ENCODE measurements around the gene GPR3. TPM values are rescaled to one million over a fixed set of nuclear protein-coding genes. Genes with fewer than 3 reads are reported as not detected.

The GPR3 gene
- total and polyA plus RNA-seq, 2 of the 13 experiments (the other 11 are each of a cell fraction or from before 2014, with no cell fraction given): 1.00 to 2.6 TPM

- TF ChIP-seq ZNF292 (CRISPR knock-in tag; IDR thresholded peaks at IDR 0.05; ENCODE audit: borderline replicate concordance, low read depth): peak; percentile 61
- TF ChIP-seq SOX13 (IDR thresholded peaks at IDR 0.05): no peak
- TF ChIP-seq SOX13 (CRISPR knock-in tag; conservative IDR thresholded peaks at IDR 0.05 in 1 of 2, IDR thresholded peaks at IDR 0.05 in 1 of 2): peak in 1 of 2 experiments; percentile 43; a peak in 2 of 4 replicates
- no peak; the same call in none of the 2 replicates for TF ChIP-seq ZNF777 (CRISPR knock-in tag; IDR thresholded peaks at IDR 0.05)
- TF ChIP-seq SALL2 (CRISPR knock-in tag; IDR thresholded peaks at IDR 0.05): no peak
- no peak for TF ChIP-seq ELF4 (CRISPR knock-in tag; IDR thresholded peaks at IDR 0.05; ENCODE audit: borderline replicate concordance)
- TF ChIP-seq GLMP (CRISPR knock-in tag; IDR thresholded peaks at IDR 0.05; ENCODE audit: borderline replicate concordance): no peak
- TF ChIP-seq, protein P1, sequence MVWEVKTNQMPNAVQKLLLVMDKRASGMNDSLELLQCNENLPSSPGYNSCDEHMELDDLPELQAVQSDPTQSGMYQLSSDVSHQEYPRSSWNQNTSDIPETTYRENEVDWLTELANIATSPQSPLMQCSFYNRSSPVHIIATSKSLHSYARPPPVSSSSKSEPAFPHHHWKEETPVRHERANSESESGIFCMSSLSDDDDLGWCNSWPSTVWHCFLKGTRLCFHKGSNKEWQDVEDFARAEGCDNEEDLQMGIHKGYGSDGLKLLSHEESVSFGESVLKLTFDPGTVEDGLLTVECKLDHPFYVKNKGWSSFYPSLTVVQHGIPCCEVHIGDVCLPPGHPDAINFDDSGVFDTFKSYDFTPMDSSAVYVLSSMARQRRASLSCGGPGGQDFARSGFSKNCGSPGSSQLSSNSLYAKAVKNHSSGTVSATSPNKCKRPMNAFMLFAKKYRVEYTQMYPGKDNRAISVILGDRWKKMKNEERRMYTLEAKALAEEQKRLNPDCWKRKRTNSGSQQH (CRISPR knock-in tag; IDR thresholded peaks at IDR 0.05; ENCODE audit: low read depth): no peak
- no peak for TF ChIP-seq ZNF720 (CRISPR knock-in tag; IDR thresholded peaks at IDR 0.05)
- no peak for TF ChIP-seq ZNF567 (CRISPR knock-in tag; IDR thresholded peaks at IDR 0.05; ENCODE audit: borderline replicate concordance)
- TF ChIP-seq ZNF660 (CRISPR knock-in tag; IDR thresholded peaks at IDR 0.05; ENCODE audit: borderline replicate concordance, low read depth): no peak
- TF ChIP-seq ZNF605 (CRISPR knock-in tag; IDR thresholded peaks at IDR 0.05): peak; percentile 49; the same call in 1 of the 2 replicates
- TF ChIP-seq TCF7L2 (IDR thresholded peaks at IDR 0.05; ENCODE audit: low read depth, low read length): no peak
- TF ChIP-seq ATM (IDR thresholded peaks at IDR 0.05; ENCODE audit: borderline replicate concordance): no peak
- no peak for TF ChIP-seq ZNF280B (CRISPR knock-in tag; IDR thresholded peaks at IDR 0.05; ENCODE audit: borderline replicate concordance)
- TF ChIP-seq TBL1XR1 (IDR thresholded peaks at IDR 0.05; ENCODE audit: borderline replicate concordance, low read length, partially characterized antibody): no peak
- 0 out of 2 replicates have a peak, but pooled peaks have one; percentile 6 for TF ChIP-seq SKIL (CRISPR knock-in tag; IDR thresholded peaks at IDR 0.05; ENCODE audit: borderline replicate concordance)
- no peak for TF ChIP-seq ADNP (CRISPR knock-in tag; IDR thresholded peaks at IDR 0.05)
- no peak for TF ChIP-seq HNRNPK (IDR thresholded peaks at IDR 0.05; ENCODE audit: low read depth, low read length, poor library complexity, severe bottlenecking)
- TF ChIP-seq MAFF (IDR thresholded peaks at IDR 0.05; ENCODE audit: low read depth, low read length): no peak
Observed at GRCh38 chr1:27342778-27343638, 49.4 kb upstream of the GPR3 start (continued).
